GM12878 (cell line): ENCODE data around the gene RPA3. TPM values are rescaled to one million over a fixed set of nuclear protein-coding genes. Genes with fewer than 3 reads are reported as not detected.

Experiments
- ATAC-seq: fragments of 200-7000 bp; cut with Tn5 transposase; 3 replicates; pipeline ENCODE4 v1.9.1; 2020; ENCODE audit warnings: mild to moderate bottlenecking, moderate library complexity
- BruUV-seq: library from RNA; stranded (reverse); fragments of 400-500 nt; replicated peaks from 2 replicates; lab custom pipeline; 2021; lab: Mats Ljungman, UMichigan
- CTCF ChIA-PET: fragments of 300-600 bp; sonication (Branson Sonifier 250); formaldehyde crosslinking; extraction: SDS; loops from one replicate; lab custom pipeline; 2021; ENCODE audit warnings: inconsistent platforms; lab: Yijun Ruan, JAX
- POLR2A ChIA-PET: fragments of 350-600 bp; formaldehyde crosslinking; extraction: SDS; loops from one replicate; lab custom pipeline; 2021; ENCODE audit warnings: inconsistent platforms; lab: Charles Lee
- RAD21 ChIA-PET: fragments of 300-600 bp; sonication (Branson Sonifier 250); formaldehyde crosslinking; loops from one replicate; lab custom pipeline; 2023; ENCODE audit warnings: antibody characterized with exemption; ENCODE audit not compliant: unreplicated experiment; lab: Charles Lee
- SMC1A ChIA-PET: fragments of 300-600 bp; sonication (Branson Sonifier 250); formaldehyde crosslinking; loops from one replicate; lab custom pipeline; 2023; ENCODE audit not compliant: unreplicated experiment, uncharacterized antibody; lab: Charles Lee
- DNase-seq: peaks from one replicate; pipeline ENCODE4 v3.0.0-alpha.2; 2011; ENCODE audit warnings: low read depth, low spot score
- FAIRE-seq: peaks from 3 replicates; lab custom pipeline; 2011; peaks lifted over from hg19 to GRCh38; lab: Jason Lieb, UNC
- H2AFZ ChIP-seq: 2 replicates; pipeline ENCODE4 v1.6.0; 2011; ENCODE audit warnings: low read depth, low read length, control low read depth; ENCODE audit not compliant: control insufficient read depth
- H3K27ac ChIP-seq: 2 replicates; pipeline ENCODE4 v1.5.1; 2011; ENCODE audit warnings: control low read depth; ENCODE audit not compliant: control insufficient read depth, insufficient read depth
- H3K27me3 ChIP-seq, 2 experiments: replicated peaks in 1 of 2; 2 replicates each; pipeline versions ENCODE4 v1.6.0 to v1.6.1; 2011; ENCODE audit warnings: low read length in 1 of 2; ENCODE audit not compliant: control insufficient read depth in 2 of 2, insufficient read depth in 2 of 2
- H3K36me3 ChIP-seq, 2 experiments: 2 replicates each; pipeline ENCODE4 v1.5.1; 2011; ENCODE audit warnings: low read length in 1 of 2; ENCODE audit not compliant: control insufficient read depth in 2 of 2, insufficient read depth in 2 of 2
- H3K4me1 ChIP-seq: 2 replicates; pipeline ENCODE4 v1.6.1; 2011; ENCODE audit warnings: mild to moderate bottlenecking, low read length, moderate library complexity, mixed read lengths; ENCODE audit not compliant: control insufficient read depth, insufficient read depth
- H3K4me2 ChIP-seq: 2 replicates; pipeline ENCODE4 v1.6.0; 2011; ENCODE audit warnings: control low read depth; ENCODE audit not compliant: control insufficient read depth, insufficient read depth
- H3K4me3 ChIP-seq: fragments of 200-600 bp; sonication (generic); 2 replicates; pipeline ENCODE4 v1.5.1; 2016
- H3K79me2 ChIP-seq: 2 replicates; pipeline ENCODE4 v1.6.0; 2011; ENCODE audit warnings: low read length; ENCODE audit not compliant: control insufficient read depth, insufficient read depth
- H3K9ac ChIP-seq: 2 replicates; pipeline ENCODE4 v1.8.0; 2011; ENCODE audit warnings: low read length, control low read depth, mixed read lengths; ENCODE audit not compliant: control insufficient read depth, insufficient read depth
- H3K9me3 ChIP-seq: replicated peaks from 3 replicates; pipeline ENCODE4 v1.5.1; 2011; ENCODE audit warnings: mild to moderate bottlenecking, low read length; ENCODE audit not compliant: control insufficient read depth, insufficient read depth
- H4K20me1 ChIP-seq: 2 replicates; pipeline ENCODE4 v1.6.0; 2011; ENCODE audit not compliant: control insufficient read depth, insufficient read depth
- NBN ChIP-seq: fragments of 450-650 bp; IDR thresholded peaks from 2 replicates; pipeline ENCODE4 v1.6.1; 2016
- RCOR1 ChIP-seq: conservative IDR thresholded peaks from 2 replicates; pipeline ENCODE4 v1.6.1; 2012; ENCODE audit warnings: low read depth, low read length, improper control_type of control experiment
- TCF12 ChIP-seq: IDR thresholded peaks from 2 replicates; pipeline ENCODE4 v1.6.1; 2011; ENCODE audit warnings: low read depth, mild to moderate bottlenecking, low read length
- WGBS: methylation state at CpG from one replicate; pipeline ENCODE4 v1.1.6; 2016; ENCODE audit warnings: low lambda C conversion rate; ENCODE audit not compliant: insufficient replicate concordance, insufficient coverage; ENCODE audit errors: missing lambda C conversion rate; 5-methylcytosine and 5-hydroxymethylcytosine counted together
- in situ Hi-C: fragments of 300-500 bp; cut with MboI; formaldehyde crosslinking; loops from 9 replicates; pipeline ENCODE4 v1.14.3; 2018; ENCODE audit warnings: mixed read lengths
- intact Hi-C: fragments of 100-400 bp; cut with micrococcal nuclease; formaldehyde crosslinking; loops from one replicate; pipeline ENCODE4 v1.14.2; 2022; ENCODE audit not compliant: unreplicated experiment
- polyA plus RNA-seq, 11 experiments: library from polyadenylated mRNA; depleted of rRNA in 4 of 11; unstranded in 6 of 11; stranded (reverse) in 5 of 11; fragments of >200 nt; fragmentation: Nextera tagmentation in 4 of 11; fragmentation: Illumina TruSeq in 1 of 11; extraction: Ambion mirVana in 4 of 11; extraction: Trizol in 1 of 11; gene quantifications; 1 replicate in 1 of 11; 2 replicates in 10 of 11; pipeline versions ENCODE4 v1.2.1 to v1.2.3, GENCODE V29; 2011 to 2016; ENCODE audit warnings: inconsistent platforms in 2 of 11, missing spikeins in 2 of 11, low read depth in 1 of 11
- total RNA-seq, 4 experiments: library from RNA; depleted of rRNA in 3 of 4; stranded (reverse); fragments of >200 nt in 3 of 4; fragmentation: Illumina TruSeq in 1 of 4; extraction: Trizol in 1 of 4; gene quantifications; 2 replicates each; pipeline versions ENCODE4 v1.2.1 to v1.2.3, GENCODE V29; 2013 to 2021
- TF ChIP-seq, protein P1 (sequence below): IDR thresholded peaks from 2 replicates; pipeline ENCODE4 v1.6.1; 2011; ENCODE audit warnings: borderline replicate concordance, low read depth, mild to moderate bottlenecking, moderate library complexity, low read length; ENCODE audit not compliant: insufficient read depth, poor library complexity, severe bottlenecking
- TF ChIP-seq, protein P2 (sequence below): fragments of 450-650 bp; IDR thresholded peaks from 2 replicates; pipeline ENCODE4 v1.6.1; 2016; ENCODE audit warnings: mild to moderate bottlenecking, moderate library complexity, borderline replicate concordance
- TF ChIP-seq, protein P3 (sequence below): fragments of 450-650 bp; IDR thresholded peaks from 2 replicates; pipeline ENCODE4 v1.6.1; 2016; ENCODE audit warnings: mild to moderate bottlenecking
- TF ChIP-seq, protein P4 (sequence below): fragments of 450-650 bp; IDR thresholded peaks from 2 replicates; pipeline ENCODE4 v1.6.1; 2016; ENCODE audit warnings: mild to moderate bottlenecking

The RPA3 gene
- total and polyA plus RNA-seq, 10 of the 15 experiments (the other 5 are each of a cell fraction or from before 2014, with no cell fraction given) = 60.2 to 343 (median 112) TPM

DNA sequence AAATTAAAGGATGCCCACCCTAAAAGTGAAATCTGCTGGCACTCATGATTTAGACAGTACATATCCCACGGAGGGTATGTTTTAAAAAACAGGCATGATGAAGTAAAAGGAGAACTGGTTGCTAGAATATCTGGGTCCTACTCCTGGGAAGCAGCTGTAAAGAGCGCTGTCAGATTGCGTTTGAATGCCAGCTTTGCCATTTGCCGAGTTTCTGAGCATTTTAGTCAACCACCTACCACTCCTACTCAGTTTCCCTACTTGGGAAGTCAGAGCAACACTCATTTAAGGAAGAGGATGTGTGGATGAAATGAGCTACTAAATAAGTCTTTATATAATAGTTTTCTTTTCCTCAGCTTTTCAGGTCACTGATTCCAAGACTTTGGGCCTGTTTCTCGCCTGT lies 79.0 kb downstream of the RPA3 start:
- in situ Hi-C loops = no loop called here
- FAIRE-seq = peak; percentile 73
- peak overlapping the region; percentile 93 for H3K4me3 ChIP-seq

More for the DNA sequence above, 79.0 kb downstream of the RPA3 start:
- Histone ChIP-seq H4K20me1 (no peaks in the 10 kb centered on the region), H3K9ac (peak overlapping the region; percentile 77), H2AFZ (peak overlapping the region; percentile 85), H3K9me3 (no peaks in the 10 kb centered on the region), H3K4me2 (peak overlapping the region; percentile 87), H3K36me3 (peaks cover 0 to 4% of the 10 kb centered on the region in 2 experiments; a peak in 2 of 4 replicates), H3K27me3 (no peaks in the 10 kb centered on the region), H3K4me1 (no peaks in the 10 kb centered on the region), H3K79me2 (peaks cover 16% of the 10 kb centered on the region), H3K27ac (peak overlapping the region; percentile 77)
- no TSS peak for BruUV-seq
- ChIA-PET POLR2A (interaction anchor here (0.6 to 2.4 kb wide), 6 partner anchors 67 to 666 kb away, joined by 3 to 15 read pairs (median 4); no protein-coding TSS in a partner anchor), SMC1A (interaction anchor here (1.1 to 4.2 kb wide), 6 partner anchors 15 to 305 kb away, joined by 4 to 30 read pairs (median 7); no protein-coding TSS in a partner anchor), RAD21 (interaction anchor here (0.9 to 3.0 kb wide), 7 partner anchors 42 to 657 kb away, joined by 3 to 22 read pairs (median 8); partner anchors contain the start of gene MIOS), CTCF (interaction anchor here (0.7 to 2.2 kb wide), 7 partner anchors 29 to 216 kb away, joined by 3 to 14 read pairs (median 3); no protein-coding TSS in a partner anchor)
- DNase-seq (no peak), ATAC-seq (no peak)
- TF ChIP-seq, protein P1, sequence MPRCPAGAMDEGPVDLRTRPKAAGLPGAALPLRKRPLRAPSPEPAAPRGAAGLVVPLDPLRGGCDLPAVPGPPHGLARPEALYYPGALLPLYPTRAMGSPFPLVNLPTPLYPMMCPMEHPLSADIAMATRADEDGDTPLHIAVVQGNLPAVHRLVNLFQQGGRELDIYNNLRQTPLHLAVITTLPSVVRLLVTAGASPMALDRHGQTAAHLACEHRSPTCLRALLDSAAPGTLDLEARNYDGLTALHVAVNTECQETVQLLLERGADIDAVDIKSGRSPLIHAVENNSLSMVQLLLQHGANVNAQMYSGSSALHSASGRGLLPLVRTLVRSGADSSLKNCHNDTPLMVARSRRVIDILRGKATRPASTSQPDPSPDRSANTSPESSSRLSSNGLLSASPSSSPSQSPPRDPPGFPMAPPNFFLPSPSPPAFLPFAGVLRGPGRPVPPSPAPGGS = no peak
- TF ChIP-seq, protein P2, sequence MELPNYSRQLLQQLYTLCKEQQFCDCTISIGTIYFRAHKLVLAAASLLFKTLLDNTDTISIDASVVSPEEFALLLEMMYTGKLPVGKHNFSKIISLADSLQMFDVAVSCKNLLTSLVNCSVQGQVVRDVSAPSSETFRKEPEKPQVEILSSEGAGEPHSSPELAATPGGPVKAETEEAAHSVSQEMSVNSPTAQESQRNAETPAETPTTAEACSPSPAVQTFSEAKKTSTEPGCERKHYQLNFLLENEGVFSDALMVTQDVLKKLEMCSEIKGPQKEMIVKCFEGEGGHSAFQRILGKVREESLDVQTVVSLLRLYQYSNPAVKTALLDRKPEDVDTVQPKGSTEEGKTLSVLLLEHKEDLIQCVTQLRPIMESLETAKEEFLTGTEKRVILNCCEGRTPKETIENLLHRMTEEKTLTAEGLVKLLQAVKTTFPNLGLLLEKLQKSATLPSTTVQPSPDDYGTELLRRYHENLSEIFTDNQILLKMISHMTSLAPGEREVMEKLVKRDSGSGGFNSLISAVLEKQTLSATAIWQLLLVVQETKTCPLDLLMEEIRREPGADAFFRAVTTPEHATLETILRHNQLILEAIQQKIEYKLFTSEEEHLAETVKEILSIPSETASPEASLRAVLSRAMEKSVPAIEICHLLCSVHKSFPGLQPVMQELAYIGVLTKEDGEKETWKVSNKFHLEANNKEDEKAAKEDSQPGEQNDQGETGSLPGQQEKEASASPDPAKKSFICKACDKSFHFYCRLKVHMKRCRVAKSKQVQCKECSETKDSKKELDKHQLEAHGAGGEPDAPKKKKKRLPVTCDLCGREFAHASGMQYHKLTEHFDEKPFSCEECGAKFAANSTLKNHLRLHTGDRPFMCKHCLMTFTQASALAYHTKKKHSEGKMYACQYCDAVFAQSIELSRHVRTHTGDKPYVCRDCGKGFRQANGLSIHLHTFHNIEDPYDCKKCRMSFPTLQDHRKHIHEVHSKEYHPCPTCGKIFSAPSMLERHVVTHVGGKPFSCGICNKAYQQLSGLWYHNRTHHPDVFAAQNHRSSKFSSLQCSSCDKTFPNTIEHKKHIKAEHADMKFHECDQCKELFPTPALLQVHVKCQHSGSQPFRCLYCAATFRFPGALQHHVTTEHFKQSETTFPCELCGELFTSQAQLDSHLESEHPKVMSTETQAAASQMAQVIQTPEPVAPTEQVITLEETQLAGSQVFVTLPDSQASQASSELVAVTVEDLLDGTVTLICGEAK = peak; percentile 13; the same call in 1 of the 2 replicates
- TF ChIP-seq RCOR1 (no peak), NBN (no peak), TCF12 (no peak)
- TF ChIP-seq, protein P3, sequence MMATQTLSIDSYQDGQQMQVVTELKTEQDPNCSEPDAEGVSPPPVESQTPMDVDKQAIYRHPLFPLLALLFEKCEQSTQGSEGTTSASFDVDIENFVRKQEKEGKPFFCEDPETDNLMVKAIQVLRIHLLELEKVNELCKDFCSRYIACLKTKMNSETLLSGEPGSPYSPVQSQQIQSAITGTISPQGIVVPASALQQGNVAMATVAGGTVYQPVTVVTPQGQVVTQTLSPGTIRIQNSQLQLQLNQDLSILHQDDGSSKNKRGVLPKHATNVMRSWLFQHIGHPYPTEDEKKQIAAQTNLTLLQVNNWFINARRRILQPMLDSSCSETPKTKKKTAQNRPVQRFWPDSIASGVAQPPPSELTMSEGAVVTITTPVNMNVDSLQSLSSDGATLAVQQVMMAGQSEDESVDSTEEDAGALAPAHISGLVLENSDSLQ = no peak
- TF ChIP-seq, protein P4, sequence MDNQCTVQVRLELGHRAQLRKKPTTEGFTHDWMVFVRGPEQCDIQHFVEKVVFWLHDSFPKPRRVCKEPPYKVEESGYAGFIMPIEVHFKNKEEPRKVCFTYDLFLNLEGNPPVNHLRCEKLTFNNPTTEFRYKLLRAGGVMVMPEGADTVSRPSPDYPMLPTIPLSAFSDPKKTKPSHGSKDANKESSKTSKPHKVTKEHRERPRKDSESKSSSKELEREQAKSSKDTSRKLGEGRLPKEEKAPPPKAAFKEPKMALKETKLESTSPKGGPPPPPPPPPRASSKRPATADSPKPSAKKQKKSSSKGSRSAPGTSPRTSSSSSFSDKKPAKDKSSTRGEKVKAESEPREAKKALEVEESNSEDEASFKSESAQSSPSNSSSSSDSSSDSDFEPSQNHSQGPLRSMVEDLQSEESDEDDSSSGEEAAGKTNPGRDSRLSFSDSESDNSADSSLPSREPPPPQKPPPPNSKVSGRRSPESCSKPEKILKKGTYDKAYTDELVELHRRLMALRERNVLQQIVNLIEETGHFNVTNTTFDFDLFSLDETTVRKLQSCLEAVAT = no peak
- WGBS = 31% methylated on average over 5 of the region's 5 CpGs
- intact Hi-C loops = no loop called here
